ENCODE data around the gene EGFR.

Gene EGFR

DNA sequence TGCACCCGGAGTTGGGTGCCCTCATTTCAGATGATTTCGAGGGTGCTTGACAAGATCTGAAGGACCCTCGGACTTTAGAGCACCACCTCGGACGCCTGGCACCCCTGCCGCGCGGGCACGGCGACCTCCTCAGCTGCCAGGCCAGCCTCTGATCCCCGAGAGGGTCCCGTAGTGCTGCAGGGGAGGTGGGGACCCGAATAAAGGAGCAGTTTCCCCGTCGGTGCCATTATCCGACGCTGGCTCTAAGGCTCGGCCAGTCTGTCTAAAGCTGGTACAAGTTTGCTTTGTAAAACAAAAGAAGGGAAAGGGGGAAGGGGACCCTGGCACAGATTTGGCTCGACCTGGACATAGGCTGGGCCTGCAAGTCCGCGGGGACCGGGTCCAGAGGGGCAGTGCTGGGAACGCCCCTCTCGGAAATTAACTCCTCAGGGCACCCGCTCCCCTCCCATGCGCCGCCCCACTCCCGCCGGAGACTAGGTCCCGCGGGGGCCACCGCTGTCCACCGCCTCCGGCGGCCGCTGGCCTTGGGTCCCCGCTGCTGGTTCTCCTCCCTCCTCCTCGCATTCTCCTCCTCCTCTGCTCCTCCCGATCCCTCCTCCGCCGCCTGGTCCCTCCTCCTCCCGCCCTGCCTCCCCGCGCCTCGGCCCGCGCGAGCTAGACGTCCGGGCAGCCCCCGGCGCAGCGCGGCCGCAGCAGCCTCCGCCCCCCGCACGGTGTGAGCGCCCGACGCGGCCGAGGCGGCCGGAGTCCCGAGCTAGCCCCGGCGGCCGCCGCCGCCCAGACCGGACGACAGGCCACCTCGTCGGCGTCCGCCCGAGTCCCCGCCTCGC, at the start of gene EGFR:
Gene EGFR, plus strand, starts transcription at position 657 of the 830 bp plus-strand sequence. CDS start 261 bp downstream, outside the sequence.
- DNase-seq: no peak

DNA sequence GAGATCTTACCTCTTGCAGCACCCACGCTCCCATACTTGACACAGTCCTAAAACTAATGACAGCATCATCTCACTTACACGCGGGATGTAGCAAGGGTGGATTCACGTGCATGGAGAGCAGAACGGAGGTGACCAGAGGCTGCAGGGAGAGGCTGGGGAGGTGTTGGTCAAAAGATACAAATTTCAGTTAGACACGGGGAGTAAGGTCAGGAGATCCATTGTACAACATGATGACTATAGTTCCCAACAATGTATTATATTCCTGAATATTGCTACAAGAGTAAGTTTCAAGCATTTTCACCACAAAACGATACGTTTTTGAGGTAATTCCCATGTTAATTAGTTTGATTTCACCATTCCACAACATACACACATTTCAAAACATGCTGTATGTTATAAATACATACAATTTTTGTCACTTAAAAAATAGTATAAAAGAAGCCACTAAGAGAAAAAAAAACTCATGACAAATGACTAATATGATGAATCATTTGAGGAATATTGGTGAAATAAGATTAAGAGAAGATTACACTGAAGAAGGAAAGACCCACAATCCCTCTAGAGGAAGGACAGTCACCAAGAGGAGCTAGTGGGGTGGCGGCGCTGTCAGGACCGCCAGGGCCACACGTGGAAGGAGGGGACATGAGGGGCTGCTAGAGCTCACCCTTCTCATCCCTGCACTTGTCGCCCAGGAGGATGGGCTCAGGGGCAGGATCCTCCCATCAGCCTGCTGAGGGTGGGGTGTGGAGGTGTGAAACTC, 49.4 kb upstream of the EGFR start:
- no peak for DNase-seq

DNA sequence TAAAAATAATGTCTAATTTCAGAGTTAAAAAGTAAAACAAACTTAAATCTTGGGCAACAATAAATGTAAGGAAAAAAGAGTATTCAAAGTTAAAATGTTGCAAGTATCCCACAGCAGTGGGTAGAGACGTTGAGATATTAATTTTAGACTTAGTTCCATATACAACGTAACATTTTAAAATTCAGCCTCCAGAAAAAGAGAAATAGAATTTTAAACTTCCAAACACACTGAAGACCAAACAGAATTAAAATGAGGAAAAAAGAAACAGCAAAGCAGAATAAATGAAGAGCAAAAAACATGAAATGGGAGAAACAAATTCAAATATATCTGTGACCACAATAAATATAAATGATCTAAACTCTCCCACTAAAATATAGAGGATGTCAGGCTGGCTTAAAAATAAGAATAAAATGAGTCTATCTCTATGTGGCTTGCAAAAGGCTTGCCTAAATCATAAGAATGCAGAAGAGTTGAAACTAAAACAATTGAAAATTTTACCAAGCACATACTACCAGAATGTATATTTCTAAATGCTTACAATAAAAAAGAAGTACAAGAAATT, 46.0 kb upstream of the EGFR start:
- DNase-seq: no peak

DNA sequence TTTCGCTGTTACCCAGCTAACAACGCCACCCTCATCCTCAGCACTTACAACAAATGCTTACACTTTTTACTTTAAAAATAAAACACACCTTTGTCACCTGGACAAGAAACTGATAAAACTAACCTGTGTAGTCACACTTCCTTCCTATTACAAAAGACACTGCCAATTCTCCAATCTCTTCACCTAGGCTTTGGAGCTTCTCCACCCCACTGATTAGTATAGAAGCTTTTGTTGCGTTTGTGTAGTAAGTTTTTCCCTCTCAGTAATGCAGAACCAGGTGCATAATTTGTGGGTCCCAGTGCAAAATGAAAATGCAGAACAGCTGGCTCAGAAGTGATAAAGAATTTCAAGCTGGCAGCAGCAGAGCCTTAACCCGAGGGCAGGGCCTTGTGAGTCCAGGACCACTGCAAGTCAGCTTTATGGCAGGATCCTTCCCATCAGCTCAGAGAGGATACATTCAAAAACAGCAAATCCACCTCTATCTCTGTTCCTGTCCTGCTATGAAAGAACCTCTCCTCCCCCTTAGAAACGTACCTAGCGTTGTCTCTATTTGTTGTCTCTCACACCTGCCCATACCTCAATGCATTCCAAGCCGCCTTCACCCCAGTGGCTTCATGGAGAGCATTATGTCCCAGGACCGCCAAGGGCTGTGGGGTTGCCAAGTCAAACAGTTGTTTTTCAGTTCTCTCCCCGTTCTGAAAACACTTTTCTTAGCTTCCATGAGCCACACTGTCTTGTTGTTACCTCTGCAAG, 40.3 kb upstream of the EGFR start:
- no peak for DNase-seq

DNA sequence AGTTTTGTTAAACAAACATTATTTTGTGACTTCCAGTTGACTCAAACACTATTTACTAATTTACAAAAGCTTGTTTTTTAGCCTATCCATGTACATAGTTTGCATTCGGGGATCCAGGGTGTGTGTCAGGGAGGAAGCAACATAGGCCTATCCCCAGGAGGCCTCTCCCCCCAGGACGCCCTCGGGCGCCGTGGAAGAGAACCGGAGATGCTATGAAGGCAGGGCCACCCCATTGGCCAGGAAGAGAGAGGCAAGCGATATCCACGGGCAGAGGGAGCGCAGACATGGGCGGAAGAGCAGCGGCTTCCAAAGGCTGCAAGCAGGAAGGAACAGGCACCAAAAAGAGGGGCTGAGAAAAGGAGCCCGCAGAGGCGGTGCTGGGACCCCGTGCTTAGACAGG, 38.3 kb upstream of the EGFR start:
- DNase-seq: no peak

DNA sequence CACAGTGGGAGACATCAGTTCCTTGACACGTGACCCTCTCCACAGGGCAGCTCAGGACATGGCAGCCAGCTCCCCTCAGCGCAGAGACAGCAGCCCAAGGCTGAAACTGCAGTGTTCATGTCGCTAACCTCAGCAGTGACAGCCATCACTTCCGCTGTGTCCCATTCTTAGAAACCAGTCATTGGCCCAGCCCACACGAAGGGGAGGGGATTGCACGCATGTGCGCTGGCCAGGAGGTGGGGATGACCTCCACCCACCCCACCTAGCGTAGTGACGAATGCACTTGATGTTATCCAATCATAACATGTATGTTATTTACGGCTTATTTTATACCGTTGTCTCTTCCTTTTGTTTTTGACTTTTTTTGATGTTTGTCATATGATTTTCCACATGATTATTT, 36.9 kb upstream of the EGFR start:
- no peak for DNase-seq

DNA sequence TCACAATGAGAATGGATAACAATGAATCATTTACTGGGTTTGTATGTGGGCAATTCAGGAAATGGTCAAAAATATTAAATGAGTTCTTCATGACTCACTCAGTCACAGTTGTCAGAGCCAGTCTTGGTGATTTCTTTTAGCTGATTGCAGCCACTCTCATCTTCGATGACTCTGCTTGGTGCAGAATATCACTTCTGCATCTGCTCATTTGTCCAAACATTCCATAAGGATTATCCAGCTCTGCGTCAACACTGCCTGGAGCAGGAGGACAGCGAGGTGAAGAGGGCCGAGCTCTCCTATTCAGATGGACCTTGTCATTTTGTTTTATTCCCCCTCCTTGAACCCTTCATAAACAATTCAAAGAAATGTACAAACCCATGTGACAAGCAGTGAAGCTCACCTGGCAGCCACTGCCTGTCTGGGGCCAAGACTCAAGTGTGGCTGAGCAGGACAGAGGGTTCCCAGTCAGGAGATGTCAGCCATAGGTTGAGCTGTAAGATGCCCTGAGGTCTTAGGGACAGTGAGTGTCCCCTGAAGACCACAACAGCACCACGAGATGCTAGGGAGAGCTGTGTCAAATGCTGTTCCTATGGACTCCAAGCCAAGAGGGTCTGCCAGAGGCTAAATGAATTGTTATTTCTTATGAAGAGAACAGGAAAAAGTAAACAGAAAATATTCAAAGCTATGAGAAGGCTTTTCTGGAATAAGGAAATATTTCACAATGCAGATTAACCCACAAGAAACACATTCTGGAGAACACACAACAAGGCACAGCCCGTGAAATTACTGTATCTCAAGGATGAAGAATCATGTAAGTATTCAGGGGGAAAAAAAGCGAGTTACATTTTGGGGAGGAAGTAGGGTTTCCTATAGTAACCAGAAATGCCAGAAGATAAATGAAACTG, 33.1 kb upstream of the EGFR start:
- DNase-seq: no peak

DNA sequence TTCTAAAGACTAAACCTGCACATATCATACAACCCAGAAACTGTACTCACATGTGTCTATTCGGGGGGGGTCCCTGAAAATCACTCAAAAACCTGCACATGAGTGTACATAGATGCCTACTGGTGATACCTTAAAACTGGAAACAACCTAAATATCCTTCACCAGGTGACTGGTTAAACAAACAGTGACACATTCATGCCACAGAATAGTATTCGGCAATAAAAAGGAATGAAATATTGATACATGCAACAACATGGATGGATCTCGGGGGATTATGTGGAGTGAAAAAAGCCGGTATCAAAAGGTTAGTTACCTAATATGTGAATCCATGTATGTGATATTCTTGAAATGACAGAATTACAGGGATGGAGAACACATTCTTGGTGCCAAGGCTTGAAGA, 32.1 kb upstream of the EGFR start:
- no peak for DNase-seq

DNA sequence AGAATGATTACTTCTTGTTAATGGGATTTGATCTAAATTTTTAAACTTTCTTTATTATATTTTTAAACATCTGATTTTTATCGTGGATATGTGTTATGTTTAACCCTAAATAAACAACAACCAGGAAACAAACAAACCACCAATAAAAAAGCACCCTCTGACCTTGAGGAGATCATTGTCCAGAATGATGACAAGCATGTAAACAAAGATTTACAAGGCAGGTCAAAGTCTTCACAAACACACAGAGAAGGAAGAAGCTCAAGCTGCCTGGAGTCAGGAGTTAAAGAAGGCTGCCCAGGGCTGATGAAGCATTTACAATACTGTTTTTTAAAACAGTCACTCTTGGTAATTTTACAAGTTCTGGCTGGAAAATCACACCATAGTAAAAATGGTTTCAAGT, 31.0 kb upstream of the EGFR start:
- DNase-seq: no peak

DNA sequence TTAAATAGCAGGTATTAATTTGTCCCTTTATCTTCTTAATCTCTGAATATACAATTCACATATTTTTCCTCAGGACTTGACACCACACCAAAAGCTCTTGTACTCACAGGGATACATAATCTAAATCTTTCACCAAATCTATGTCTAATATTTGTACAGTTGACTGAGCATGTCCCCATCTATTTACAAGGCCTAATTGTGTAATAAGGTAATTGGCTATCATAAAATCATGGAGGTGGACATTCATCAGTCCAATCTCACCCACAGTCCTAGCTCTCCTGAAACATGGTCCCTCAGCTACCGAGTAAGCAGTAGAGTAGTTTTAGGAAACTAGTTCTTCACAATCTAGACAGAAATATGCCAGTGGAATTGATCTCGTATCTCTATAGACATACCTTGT, 30.3 kb upstream of the EGFR start:
- DNase-seq: no peak

DNA sequence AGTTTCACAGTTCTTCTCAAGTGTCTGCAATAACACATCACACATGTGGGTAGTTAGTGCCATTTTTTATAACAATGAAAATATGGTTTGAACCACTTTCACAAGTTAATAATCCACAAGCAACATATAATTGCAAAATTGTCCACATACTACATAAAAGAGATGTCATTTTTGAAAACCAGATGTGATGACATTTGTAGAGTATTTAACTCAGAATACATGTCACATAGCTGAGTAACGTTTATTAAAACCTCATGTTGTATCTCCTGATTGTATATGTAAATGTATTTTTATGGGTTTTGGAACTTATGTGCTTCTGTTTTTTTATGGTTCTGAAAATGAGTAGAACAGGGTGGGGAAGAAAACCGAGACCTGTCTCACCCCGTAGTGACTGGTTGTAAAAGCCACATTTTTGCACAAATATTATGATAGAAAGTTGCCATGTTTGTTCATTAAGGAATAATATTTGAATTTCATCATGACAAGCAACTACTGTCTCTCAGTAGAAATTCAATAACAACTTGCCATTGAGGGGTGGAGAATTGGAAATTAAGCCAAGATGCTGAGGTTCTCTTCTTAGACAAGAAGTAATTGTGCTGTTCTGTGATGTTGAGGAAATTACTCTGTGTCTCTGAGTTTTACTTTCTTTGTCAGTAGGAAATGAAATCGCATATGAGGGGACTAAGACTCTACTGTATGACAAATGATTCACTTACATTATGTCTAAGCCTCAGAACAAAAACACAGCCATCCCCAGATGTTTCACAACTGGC, 29.2 kb upstream of the EGFR start:
- DNase-seq: no peak

DNA sequence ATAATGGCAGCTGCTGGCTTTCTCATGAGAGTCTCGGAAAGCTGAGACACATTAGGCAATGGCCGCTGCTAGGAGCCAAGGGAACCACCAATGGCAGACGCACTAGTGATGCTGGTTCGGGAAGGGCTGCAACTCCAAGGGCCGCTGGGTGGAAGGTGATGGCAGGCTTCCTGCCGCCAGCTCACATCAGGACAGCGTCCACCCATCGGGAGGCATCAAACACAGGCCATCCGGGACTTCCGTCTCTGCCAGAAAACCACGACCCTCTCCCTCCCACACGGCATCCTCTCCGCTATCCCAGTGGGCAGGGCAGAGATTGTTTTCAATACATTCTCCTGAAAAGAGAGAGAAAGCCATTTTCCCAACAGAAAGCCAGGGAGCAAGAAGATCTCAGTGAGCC, 27.5 kb upstream of the EGFR start:
- DNase-seq: no peak

DNA sequence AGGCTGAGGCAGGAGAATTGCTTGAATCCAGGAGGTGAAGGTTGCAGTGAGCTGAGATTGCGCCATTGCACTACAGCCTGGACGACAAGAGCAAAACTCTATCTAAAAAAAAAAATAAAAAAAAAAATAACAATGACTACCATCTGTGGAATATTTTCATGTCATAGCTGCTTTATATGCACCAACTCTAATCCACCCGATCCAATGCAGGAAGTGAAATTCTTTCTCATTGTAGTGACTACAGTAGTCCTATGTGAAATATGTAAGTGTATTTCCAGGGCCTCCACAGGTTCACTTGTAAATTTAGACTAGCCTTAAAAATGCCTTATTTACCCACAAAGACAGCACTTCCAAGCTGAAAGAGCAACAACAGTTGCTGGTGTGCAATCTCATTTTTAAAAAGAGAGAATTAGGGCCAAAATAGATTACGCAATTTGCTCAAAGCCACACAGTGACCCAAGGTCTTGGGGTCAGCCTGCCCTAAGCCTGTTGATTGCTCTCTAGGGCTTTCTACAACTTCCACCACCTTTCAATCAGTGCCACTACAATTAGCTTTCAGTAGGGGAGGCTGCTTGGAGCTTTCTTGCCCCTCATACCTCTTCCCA, 25.8 kb upstream of the EGFR start:
- DNase-seq: no peak

DNA sequence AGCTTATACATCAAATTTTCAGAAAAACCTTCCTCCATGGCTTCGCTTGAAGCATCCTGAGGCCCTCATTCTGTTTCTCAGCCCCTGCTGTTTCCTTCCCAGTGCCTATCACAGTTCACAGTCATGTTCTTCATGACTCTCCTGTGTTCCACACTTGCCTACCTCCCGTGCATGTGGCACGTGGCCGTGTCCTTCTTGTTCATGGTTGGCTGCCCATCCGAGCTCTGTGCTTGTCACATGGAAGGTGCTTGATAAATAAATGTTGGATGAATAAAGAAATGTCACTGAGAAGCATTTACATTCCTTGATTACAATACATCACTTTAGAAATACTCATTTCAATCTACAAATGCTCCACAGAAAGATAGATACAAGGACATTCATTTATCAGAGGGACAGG, 23.7 kb upstream of the EGFR start:
- no peak for DNase-seq

DNA sequence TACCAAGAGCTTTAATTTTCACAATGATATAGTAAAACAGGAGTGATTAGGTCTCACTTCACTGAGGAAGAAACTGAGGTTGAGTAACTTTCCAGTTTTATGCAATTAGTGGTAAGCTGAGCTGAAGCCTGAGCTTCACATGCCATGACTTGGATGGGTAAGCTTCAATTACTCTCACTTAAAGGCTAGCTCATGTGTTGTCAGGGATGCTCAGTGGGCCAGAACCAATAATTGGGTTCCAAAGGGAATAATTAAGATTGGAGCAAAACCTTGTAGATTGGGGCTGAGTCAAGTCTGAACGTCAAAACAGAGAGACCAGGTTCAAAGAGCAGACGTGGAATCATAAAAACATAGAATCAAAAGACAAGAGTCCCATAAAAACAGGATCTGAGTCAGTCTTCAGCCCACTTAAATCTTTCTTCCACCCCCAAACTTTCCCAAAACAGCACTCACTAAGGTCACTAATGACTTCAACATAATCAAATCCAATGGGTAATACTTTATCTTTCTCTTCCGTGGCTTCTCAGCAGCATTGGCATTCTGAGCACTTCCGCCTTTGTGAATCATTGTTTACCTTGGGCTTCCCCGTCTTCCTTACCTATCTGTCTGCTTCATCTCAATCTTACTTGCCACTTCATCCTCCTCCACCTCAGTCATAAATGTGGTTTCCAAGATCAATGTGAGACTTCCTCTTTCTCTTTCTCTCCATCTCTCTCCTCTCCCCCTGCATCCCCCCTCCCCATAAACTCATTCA, 23.0 kb upstream of the EGFR start:
- no peak for DNase-seq

DNA sequence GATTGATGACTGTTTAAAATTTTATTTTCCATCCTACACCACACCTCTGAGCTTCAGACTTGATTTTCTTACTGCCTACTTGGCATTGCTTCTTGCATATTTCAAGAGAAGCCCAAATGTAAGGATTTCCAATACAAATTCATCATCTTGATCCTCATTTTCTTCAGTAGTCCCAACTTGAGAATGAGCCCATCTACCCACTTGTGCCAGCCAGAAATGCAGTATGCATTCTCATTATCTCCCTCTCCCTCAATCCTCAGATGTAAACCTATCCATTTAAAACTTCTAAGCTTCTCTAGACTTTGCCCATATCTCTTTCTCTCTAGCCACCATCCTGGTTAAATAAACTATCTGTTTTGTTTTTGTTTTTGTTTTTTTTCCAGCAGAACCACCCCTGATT, 22.4 kb upstream of the EGFR start:
- DNase-seq: no peak

DNA sequence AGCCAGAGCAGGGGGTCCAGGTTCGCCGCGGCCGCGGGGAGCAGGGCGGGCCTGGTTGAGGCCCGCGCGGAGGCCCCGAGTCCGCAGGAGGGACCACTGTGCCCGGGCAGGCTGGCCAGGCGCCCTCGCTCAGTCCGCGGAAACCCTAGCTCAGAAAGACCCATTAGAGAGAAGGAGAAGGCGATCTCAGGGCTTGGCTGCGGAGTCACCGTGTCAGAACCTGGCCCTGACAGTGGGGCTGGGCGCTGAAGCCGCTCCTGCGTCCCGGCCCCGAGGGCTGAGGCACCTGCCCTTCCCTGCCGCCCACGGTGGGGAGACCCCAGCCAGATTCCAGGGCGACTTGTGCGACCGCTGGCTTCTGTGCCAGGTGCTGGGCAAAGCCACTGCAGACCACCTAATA, 14.2 kb upstream of the EGFR start:
- DNase-seq: no peak

DNA sequence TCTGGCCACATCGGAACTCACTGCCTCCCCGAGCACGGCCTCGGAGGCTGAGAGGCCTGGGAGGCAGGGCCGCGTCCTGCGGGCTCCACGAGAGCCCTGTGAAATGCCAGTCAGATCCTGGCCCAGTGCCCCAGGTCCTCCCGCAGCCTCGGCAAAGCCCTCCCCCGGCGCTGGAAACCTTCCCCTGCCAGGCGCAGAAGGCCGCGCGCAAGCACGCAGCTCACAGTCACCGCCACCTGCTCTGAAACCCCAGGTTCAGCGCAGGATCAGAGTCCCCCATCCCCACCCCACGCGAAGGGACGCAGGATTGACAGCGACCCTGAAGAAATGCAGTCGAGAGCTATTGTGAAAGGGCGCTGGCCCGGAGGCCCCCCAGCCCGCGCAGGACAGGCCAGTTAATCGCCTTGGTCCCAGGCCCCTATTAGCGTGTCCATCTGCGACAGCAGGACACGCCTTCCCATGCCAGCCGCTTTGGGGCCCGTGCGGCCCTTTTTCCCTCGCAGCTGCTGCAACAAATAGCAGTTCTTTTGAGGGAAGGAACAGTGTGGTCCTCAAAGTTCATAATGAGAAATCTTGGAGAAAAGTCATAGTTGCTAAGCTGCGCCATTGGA, 13.5 kb upstream of the EGFR start:
- DNase-seq: no peak

DNA sequence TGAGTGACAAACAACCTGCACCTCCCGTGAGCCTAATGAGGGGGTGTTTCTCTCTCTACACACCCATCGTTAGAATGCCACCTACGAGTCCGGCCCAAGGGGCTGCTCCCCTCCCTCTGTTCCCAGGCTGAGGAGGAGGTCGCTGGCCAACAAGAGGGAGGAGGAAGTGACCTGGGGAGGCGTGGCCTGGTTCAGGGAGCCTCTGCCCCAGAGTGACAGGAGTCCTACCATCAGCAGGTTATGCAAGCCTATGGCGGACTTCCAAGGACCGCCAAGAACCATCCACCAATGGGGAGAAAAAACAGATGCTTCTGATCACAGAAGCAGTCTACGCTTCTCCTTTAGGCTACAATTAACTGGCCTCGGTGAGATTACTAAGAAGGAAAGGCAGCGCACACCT, 12.3 kb upstream of the EGFR start:
- DNase-seq: no peak

DNA sequence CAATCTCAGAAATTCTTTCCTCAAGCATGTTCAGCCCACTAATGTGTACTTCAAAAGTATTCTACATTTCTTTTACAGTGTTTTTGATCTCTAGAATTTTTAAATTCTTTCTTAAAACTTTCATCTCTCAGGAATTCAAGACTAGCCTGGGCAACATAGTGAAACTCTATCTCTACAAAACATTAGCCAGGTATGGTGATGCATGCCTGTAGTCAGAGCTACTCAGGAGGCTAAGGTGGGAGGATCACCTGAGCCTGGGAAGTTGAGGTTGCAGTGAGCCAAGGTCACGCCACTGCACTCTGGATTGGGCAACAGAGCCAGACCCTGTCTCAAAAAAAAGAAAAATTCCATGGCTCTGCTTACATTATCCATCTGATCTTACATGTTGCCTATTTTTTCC, 5.0 kb upstream of the EGFR start:
- DNase-seq: no peak

Data from Kasumi-1 (cell line).